ENCODE results near the gene MBTPS1.

GRCh38 chr16:84020353-84020752, 96.4 kb downstream of the MBTPS1 start:
- TF ChIP-seq GATA2 (IDR thresholded peaks at IDR 0.05; ENCODE audit: low read depth, low read length) (no peak), GATA3 (IDR thresholded peaks at IDR 0.05; ENCODE audit: low read depth, low read length) (no peak)

Data from SH-SY5Y (cell line).